Measurements from ENCODE around the gene CTIF. TPM values are rescaled to one million over a fixed set of nuclear protein-coding genes. Genes with fewer than 3 reads are reported as not detected.

The CTIF gene
- total RNA-seq, 2 donors from 2014 or later = 4.6 to 4.7 TPM

DNA sequence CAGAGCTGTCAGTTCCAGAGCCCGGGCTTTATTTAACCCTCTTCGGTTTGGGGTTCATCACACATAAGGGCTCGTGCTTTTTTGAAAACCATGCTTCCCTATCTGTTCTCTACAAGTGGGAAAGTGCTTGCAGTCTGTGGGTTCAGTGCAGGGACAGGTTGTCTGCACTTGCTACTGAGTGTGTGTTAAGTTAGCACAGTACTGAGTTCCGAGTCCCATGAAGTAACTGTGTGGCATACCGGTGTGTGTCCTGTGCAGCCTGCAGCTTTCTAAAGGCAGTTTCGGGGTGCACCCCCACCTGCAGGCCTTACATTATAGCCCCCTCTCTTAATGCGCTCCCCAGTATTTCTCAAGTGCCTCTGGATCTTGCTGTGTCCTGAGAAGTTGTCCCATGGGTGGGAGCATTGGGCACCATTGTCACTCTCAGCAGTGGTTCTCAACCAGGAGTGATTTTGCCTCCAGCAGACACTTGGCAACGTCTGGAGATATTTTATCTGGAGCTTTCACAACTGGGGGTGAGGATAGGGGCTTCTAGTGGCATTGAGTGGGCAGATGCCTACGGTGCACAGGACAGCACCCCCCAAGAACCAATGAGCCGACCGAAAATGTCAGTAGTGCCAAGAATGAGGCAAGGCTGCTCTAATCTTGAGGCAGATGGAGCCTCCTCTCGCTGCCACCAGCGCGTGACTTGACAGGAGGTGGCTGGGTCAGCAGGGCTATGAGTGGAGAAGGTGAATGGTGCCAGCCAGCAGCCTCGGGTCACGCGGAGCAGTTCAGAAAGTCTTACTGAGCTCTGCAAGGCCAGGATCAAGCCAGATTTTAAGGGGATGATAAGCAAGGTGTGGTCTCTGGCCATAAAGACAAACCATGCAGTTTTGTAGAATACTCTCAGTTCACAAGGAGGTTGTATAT, 259.8 kb downstream of the CTIF start:
- no peak for ATAC-seq (replicated peaks in 1 of 2)
- H3K9me3 Mint-ChIP-seq = no peaks in the 10 kb centered on the region
- no peaks in the 10 kb centered on the region for H3K36me3 Mint-ChIP-seq (ENCODE audit: insufficient read depth in 2 of 2)
- H3K27me3 Mint-ChIP-seq (ENCODE audit: low read depth) = no peaks in the 10 kb centered on the region
- no peak overlapping the region for H3K27ac Mint-ChIP-seq
- H3K4me3 Mint-ChIP-seq = no peak overlapping the region
- H3K4me1 Mint-ChIP-seq (ENCODE audit: low read depth) = peaks cover 41% of the 10 kb centered on the region
- no peak for DNase-seq

DNA sequence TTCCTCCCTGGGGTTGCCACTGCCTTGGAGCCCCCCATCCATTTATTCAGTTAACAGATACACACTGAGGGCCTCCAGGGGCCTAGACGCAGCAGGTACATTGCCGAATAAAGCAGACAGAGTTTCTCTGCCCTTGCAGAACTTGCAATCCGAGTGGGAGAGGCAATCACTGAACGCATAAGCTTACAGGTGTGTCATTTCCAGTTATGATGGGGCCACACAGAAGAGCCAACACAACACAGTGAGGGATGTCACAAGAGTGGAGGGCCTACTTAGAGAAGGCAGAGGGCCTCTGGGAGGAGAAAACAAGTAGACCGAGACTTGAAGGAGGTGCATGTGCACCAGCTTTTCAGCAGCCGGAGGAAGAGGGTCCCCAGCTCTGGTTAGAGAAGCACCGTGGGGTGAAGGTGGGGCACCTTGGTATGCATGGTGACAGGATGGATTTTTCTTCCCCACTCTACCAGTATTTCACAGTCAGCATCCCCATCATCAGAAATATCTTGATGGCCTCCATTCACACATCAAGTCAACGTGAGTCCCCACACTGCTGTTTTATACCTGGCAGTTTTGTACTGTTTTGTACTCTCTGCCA, 261.0 kb downstream of the CTIF start:
- DNase-seq (no peak), ATAC-seq (replicated peaks in 1 of 2) (no peak)
- Mint-ChIP-seq H3K9me3 (no peaks in the 10 kb centered on the region), H3K27ac (no peak overlapping the region), H3K27me3 (ENCODE audit: low read depth) (no peaks in the 10 kb centered on the region), H3K36me3 (ENCODE audit: insufficient read depth in 2 of 2) (no peaks in the 10 kb centered on the region), H3K4me3 (no peak overlapping the region), H3K4me1 (ENCODE audit: low read depth) (peaks cover 47% of the 10 kb centered on the region)

DNA sequence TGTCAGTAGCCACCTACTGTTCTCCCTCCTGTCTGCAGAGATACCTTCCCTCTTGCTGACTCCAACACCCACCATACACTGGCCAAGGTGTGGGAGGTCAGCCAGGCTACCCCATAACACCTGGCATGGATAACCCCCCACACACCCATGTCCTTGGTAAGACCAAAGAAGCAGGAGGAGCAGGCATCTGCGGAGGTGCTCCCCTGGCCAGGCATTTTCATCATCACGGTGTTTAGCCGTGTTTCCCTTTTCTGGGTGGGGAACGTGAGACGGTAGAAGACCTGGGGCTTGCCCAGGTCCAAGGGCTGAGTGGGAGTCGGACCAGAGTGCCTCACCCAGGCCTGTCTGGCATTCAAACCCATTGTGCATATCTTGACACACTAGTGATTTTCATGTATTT, 261.6 kb downstream of the CTIF start:
- no peak for DNase-seq
- Mint-ChIP-seq H3K27ac (no peak overlapping the region), H3K4me1 (ENCODE audit: low read depth) (peaks cover 54% of the 10 kb centered on the region), H3K36me3 (ENCODE audit: insufficient read depth in 2 of 2) (no peaks in the 10 kb centered on the region), H3K27me3 (ENCODE audit: low read depth) (no peaks in the 10 kb centered on the region), H3K4me3 (no peak overlapping the region), H3K9me3 (no peaks in the 10 kb centered on the region)
- ATAC-seq (replicated peaks in 1 of 2) = no peak

DNA sequence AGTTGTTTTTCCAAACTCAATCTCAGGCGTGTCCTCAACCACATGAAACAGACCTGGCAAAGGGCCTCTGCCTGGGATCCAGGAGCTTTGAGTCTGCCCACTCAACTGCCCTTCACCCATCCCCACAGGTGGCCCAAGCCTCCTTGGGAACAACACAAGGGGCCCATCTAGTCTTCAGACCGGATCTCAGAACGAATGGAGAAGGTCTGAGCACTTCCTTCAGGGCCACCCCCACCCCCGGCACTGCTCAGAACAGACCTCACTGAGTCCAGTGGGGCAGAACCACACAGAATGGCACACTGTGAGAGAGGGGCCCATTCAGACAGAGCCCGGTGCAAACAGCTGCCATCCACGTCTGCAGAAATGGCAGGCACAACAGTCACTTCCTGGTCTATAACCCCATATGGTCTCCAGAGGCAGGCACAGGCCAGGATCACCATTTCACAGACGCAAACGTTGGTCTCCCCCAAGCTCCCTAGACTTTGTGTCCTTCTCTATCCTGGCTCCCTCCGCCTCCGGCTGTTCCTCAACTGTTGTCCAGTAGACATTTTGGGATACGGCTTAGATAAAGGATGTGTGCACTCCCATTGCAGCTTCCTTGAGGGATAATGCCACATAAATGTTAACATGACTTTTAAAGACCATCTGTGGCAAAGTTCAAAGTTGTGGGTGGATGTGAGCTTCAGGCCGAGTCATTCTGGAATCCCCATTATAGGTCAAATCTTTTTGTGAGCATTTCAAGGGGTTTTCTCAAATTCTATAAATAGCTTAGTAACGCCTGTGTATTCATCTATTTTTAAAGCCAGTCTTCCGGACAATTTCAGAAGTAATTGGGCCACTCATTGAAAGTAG, 262.3 kb downstream of the CTIF start:
- peak overlapping the region; percentile 75 for H3K27ac Mint-ChIP-seq
- H3K9me3 Mint-ChIP-seq = no peaks in the 10 kb centered on the region
- ATAC-seq (replicated peaks in 1 of 2) = peak; percentile 75 to 80
- no peaks in the 10 kb centered on the region for H3K27me3 Mint-ChIP-seq (ENCODE audit: low read depth)
- H3K4me3 Mint-ChIP-seq = peak overlapping the region; percentile 57 to 61
- H3K4me1 Mint-ChIP-seq (ENCODE audit: low read depth) = peaks cover 60% of the 10 kb centered on the region
- no peaks in the 10 kb centered on the region for H3K36me3 Mint-ChIP-seq (ENCODE audit: insufficient read depth in 2 of 2)
- DNase-seq = peak in 1 of 2 donors; percentile 31

DNA sequence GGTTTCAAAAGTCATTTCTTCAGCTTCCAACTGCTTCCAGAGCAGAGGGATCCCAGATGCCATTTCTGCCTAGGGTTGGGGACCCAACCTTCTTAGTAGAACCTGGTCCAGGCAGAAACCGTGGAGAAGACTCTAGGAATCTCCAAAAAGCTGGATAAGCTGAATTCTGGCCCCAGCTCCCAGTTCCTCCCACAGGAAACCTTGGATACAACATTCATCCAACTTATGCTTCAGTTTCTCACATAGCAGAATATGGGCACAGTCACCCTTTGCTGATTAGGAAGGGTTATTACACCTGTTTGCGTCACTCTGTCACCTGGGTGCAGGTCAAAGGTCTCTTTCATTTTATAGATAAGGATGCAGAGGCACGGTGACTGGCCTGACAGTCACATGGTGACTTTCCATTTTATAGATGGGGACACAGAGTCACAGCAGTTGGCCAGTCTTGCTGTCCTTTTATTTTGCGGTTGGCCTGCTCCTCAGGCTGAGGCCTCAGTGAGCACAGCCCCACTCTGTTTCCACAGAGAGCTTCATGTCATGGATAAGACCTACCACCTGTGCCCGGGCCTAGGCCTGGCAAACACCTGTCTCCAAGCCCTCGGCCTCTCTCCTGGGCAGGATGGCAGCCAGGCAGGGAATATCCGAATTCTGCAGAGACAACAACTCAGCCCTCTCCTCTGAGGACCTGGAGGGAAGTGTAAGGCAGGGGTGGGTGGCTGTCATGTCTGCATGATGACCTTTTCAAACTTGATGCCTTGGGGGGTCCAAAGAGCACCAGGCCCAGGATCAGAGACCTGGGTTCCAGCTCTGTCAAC, 263.1 kb downstream of the CTIF start:
- Mint-ChIP-seq H3K36me3 (ENCODE audit: insufficient read depth in 2 of 2) (no peaks in the 10 kb centered on the region), H3K4me3 (peak overlapping the region; percentile 57 to 61), H3K9me3 (no peaks in the 10 kb centered on the region), H3K27me3 (ENCODE audit: low read depth) (no peaks in the 10 kb centered on the region), H3K27ac (peak overlapping the region; percentile 75), H3K4me1 (ENCODE audit: low read depth) (peaks cover 68% of the 10 kb centered on the region)
- DNase-seq (no peak), ATAC-seq (replicated peaks in 1 of 2) (peak; percentile 13 to 16)

DNA sequence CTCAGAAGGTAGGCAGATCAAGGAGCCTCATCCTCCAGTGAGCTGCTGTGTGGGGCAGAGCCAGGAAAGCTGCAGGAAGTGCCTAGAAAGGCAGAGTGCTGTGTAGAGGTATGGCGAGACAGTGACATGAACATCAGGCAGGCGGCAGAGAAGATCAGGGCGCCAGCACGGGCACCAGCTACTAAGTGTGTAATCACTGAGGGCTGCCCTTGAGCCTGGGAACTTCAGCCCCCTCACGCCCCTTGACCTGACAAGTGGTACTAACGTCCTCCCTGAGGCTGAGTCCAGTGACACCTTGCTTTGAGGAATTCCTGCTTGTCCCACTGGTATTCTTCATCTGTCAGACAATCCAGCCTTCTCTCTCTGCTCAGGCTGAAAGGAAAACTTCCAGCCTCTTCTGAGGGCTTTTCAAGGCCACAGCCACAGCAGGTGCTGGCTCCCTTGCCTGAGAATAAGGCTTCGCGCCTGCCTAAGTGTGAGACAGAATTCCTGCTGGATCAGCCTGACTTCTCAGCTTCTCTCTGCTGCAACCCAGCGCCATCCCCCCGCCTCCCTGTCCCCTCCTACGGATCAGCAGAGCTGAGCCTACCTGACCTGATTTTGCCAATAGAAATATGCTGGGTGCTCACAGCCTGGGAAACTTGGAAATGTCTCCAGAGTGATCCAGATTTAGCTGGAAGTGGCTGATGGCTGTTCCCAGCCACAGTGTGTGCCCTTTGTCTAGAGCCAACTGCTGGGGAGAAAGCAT, 263.9 kb downstream of the CTIF start:
- Mint-ChIP-seq H3K9me3 (no peaks in the 10 kb centered on the region), H3K36me3 (ENCODE audit: insufficient read depth in 2 of 2) (no peaks in the 10 kb centered on the region), H3K4me1 (ENCODE audit: low read depth) (peaks cover 76% of the 10 kb centered on the region), H3K4me3 (no peak overlapping the region), H3K27me3 (ENCODE audit: low read depth) (no peaks in the 10 kb centered on the region), H3K27ac (no peak overlapping the region)
- no peak for ATAC-seq (replicated peaks in 1 of 2)
- DNase-seq = no peak

DNA sequence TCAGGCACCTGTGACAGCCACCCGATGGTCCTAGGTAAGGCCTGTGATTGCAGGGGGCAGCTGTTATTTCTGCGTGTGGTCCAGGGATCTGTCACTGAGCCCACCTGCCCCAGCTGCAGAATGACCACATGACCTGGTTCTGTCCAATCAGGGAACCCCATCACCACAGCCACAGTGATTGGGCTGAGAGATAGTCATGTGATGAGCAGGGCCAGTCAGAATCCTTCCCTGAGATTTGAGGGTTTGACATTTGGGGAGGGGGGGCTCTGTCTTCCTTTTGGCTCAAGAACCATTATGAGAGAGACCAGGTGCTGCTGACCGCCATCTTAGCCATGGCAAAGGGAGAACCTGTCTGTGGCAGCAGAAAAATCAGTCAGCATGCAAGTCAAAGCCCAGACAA, 264.7 kb downstream of the CTIF start:
- Mint-ChIP-seq H3K27ac (no peak overlapping the region), H3K4me1 (ENCODE audit: low read depth) (peaks cover 77% of the 10 kb centered on the region), H3K4me3 (no peak overlapping the region), H3K36me3 (ENCODE audit: insufficient read depth in 2 of 2) (no peaks in the 10 kb centered on the region), H3K27me3 (ENCODE audit: low read depth) (no peaks in the 10 kb centered on the region), H3K9me3 (no peaks in the 10 kb centered on the region)
- DNase-seq (no peak), ATAC-seq (replicated peaks in 1 of 2) (no peak)

DNA sequence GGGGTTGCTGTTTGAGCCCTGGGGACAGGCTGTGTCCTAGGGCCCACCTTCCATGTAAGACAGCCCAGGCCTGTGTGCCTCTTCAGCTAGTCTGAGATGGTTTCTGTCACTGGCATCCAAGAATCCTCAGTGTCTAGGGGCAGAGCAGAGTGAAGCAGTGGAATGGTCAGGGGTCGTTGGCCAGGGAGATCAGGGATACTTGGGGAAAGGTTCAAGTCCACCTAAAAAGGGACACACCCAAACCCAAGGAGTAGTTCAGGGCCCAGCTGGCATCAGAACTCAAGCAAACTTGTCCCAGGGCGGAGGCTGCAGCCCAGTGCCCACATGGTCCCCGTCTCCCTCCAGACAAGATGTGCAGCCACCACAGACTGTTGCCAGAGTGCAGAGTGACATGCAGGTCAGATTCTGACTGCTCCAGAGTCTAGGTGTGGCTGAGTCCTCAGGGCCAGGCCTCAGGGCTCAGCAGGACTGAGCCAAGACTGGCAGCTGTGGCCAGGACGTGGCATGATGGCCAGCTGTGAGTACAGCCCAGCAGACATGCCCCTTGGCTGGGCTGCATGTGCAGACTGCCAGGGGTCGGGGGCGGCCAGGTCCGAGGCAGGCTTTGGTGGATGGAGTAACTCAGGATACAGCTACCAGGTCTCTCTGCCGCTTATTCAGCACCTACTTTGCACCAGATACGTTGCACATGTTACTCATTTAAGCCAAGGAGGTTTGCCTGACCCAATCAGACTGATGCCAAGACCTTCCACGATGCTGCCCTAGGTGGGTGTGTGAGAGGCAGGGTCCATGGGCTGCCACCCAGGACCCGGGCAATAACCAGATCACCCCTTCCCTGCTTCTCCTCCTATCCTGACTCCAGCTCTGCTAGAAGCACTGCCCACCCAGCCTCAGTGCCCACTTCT, 265.4 kb downstream of the CTIF start:
- Mint-ChIP-seq H3K36me3 (ENCODE audit: insufficient read depth in 2 of 2) (no peaks in the 10 kb centered on the region), H3K4me1 (ENCODE audit: low read depth) (peaks cover 77% of the 10 kb centered on the region), H3K27me3 (ENCODE audit: low read depth) (no peaks in the 10 kb centered on the region), H3K4me3 (no peak overlapping the region), H3K9me3 (no peaks in the 10 kb centered on the region), H3K27ac (no peak overlapping the region)
- DNase-seq = no peak
- no peak for ATAC-seq (replicated peaks in 1 of 2)

DNA sequence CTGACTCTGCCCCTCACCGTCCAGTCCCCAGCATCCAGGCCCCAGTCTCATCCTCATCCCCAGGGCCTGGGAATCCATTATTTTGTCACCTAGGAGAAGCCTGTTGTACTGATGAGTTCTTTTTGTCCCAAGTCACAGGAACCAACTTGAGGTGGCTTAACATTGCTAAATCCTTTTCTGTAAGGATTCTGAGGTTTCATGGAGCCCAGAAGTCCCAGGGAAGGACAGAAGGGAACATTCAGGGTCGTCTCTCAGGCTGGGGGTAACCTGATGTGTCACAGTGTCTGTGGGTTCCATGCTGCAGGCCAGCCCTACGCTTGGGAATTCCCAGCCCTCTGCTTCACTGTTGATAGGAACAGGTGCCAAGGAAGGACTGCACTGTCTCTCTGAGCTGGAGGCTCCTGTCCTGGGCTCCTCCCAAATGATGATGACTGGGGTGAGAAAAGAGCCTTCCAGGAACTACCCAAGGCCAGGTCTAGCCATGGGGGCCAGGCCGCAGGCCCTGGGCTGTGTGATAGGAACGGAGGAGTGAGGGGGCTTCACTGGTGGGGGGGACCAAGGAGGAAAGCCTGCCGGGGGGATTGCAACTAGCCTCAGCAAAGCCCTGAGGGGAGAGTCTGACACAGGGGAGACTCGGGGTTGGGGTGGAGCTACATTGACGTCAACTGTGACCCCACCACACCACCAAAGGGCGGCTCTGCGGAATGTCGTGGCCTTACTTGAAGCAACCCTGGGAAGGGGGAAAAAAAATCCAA, 266.2 kb downstream of the CTIF start:
- DNase-seq = no peak
- no peak overlapping the region for H3K4me3 Mint-ChIP-seq
- H3K9me3 Mint-ChIP-seq = no peaks in the 10 kb centered on the region
- no peak overlapping the region for H3K27ac Mint-ChIP-seq
- no peaks in the 10 kb centered on the region for H3K36me3 Mint-ChIP-seq (ENCODE audit: insufficient read depth in 2 of 2)
- H3K4me1 Mint-ChIP-seq (ENCODE audit: low read depth) = peaks cover 71% of the 10 kb centered on the region
- ATAC-seq (replicated peaks in 1 of 2) = no peak
- H3K27me3 Mint-ChIP-seq (ENCODE audit: low read depth) = no peaks in the 10 kb centered on the region

DNA sequence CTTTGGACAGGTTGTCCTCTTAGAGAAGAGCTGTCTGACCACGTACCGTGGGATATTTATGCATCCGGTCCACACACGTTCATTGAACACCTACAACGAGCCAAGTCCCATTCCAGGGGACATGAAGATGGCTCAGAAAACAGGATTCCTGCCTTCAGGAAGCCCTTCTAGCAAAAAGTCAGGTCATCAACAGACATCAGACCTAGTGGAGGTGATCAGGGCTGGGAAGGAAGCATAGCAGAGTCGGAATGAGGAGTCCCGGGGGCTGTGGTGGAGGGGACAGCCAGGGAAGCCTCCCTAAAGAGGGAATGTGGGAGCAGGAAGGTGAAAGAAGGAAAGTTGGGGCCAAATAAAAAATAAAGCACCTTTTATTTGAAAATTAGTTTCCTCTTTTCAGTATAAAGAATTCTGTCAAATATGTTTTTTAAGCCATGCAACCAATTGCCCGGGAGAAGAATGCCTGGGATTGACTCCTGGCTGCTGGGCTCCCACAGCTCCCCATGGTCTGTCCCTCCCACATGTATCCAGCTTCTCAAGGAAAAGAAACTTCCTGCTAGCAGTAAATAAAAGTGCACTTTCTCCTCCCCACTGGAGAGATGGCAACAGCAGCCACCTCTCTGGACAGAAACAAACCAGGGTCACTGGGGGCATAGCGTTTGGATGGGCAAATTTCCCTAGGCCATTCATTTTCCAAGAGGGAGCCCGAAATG, 267.1 kb downstream of the CTIF start:
- peaks cover 62% of the 10 kb centered on the region for H3K4me1 Mint-ChIP-seq (ENCODE audit: low read depth)
- ATAC-seq (replicated peaks in 1 of 2) (no peak), DNase-seq (no peak)
- H3K36me3 Mint-ChIP-seq (ENCODE audit: insufficient read depth in 2 of 2) = no peaks in the 10 kb centered on the region
- H3K27ac Mint-ChIP-seq = peak overlapping the region; percentile 8
- H3K9me3 Mint-ChIP-seq = no peaks in the 10 kb centered on the region
- H3K27me3 Mint-ChIP-seq (ENCODE audit: low read depth) = no peaks in the 10 kb centered on the region
- no peak overlapping the region for H3K4me3 Mint-ChIP-seq
